Measurements from ENCODE around the gene P3H3. TPM values are rescaled to one million over a fixed set of nuclear protein-coding genes. Genes with fewer than 3 reads are reported as not detected.

P3H3 gene
- total and polyA plus RNA-seq, 9 of the 15 experiments (the other 6 are each of a cell fraction or from before 2014, with no cell fraction given), result 0.03 to 15.0 (median 4.8) TPM

DNA sequence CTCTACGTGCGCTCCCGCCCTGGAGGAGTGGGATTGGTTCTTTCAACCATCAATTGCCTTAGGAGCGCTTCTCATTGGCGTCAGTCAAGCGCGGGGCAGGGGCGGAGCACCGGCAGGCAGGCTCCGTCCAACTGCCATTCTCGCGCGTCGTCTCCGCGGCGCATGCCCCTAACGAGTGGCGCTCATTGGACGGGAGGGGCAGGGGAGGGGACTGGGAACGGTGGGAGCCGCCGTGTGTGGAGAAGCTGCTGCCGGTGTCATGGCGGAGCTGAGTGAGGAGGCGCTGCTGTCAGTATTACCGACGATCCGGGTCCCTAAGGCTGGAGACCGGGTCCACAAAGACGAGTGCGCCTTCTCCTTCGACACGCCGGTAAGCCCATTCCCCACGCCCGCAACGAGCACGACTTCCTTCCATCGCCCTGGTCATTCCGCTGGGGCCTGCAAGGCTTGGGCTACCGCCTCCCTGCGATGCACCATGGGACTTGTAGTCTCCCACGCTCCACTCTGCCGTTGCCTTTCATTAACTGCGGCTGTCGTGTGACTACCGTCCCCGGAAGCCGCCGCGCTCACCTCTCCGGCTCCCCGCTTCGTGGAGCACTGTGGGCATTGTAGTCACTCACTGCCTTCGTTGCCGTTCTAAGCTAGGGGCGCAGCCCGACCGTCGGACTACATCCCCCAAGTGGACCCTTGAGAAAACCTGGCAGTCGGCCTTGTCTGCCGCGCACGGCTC, 23.9 kb downstream of the P3H3 start, which contains the start of gene USP5 (continued):
- no peak for TF ChIP-seq FOXA3 (CRISPR knock-in tag; conservative IDR thresholded peaks at IDR 0.05 in 1 of 2, IDR thresholded peaks at IDR 0.05 in 1 of 2)
- TF ChIP-seq RHOXF2B (CRISPR knock-in tag; conservative IDR thresholded peaks at IDR 0.05), result no peak
- no peak for TF ChIP-seq MTA2 (IDR thresholded peaks at IDR 0.05; ENCODE audit: low read depth)
- TF ChIP-seq E2F6 (IDR thresholded peaks at IDR 0.05; ENCODE audit: borderline replicate concordance in 1 of 2, extremely low read depth in 1 of 2, insufficient read depth in 1 of 2, insufficient read length in 1 of 2, low read depth in 1 of 2, low read length in 1 of 2, poor library complexity in 1 of 2, severe bottlenecking in 1 of 2), result peak; percentile 47 to 78
- TF ChIP-seq ZBTB40 (IDR thresholded peaks at IDR 0.05), result peak; percentile 93
- no peak for TF ChIP-seq ZBTB40 (CRISPR knock-in tag; IDR thresholded peaks at IDR 0.05)
- TF ChIP-seq, protein P1, sequence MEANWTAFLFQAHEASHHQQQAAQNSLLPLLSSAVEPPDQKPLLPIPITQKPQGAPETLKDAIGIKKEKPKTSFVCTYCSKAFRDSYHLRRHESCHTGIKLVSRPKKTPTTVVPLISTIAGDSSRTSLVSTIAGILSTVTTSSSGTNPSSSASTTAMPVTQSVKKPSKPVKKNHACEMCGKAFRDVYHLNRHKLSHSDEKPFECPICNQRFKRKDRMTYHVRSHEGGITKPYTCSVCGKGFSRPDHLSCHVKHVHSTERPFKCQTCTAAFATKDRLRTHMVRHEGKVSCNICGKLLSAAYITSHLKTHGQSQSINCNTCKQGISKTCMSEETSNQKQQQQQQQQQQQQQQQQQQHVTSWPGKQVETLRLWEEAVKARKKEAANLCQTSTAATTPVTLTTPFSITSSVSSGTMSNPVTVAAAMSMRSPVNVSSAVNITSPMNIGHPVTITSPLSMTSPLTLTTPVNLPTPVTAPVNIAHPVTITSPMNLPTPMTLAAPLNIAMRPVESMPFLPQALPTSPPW (CRISPR knock-in tag; IDR thresholded peaks at IDR 0.05), result peak; percentile 77
- no peak for TF ChIP-seq ZNF561 (CRISPR knock-in tag; conservative IDR thresholded peaks at IDR 0.05)
- TF ChIP-seq FOXJ2 (tag; IDR thresholded peaks at IDR 0.05), result peak; percentile 93

Data from K562 (cell line).